ENCODE results near the gene FAM217B.
A peak's percentile ranks its signal among the peaks of the same experiment; 100 is the strongest.

Gene FAM217B

DNA sequence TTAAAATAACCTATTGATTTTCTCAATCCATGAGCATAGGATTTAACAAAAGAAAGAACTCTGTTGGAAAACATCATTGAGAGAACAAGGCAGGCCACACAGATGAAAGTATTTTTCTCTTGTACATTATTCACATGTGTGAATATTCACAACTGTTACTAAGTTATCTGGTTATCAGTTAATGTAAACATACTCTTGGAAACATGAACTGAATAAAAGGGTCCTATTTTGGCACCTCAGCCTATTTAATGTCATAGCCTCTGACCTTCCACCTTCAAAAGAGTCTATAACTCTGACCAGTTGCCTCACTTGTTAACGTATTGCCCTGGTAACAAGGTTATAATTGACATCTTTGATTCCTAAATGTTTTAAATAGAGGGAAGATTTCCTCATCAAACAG lies 14.8 kb upstream of the FAM217B start:
- no peak overlapping the region for H3K4me3 ChIP-seq (ENCODE audit: low read length in 2 of 2)
- H3K9me3 ChIP-seq (ENCODE audit: control insufficient read depth in 2 of 2, low read length in 2 of 2), result no peaks in the 10 kb centered on the region
- H3K27me3 ChIP-seq (ENCODE audit: control insufficient read depth in 2 of 2, insufficient read depth in 2 of 2, low read length in 2 of 2), result no peaks in the 10 kb centered on the region
- no peak overlapping the region for H3K9ac ChIP-seq (ENCODE audit: low read depth in 1 of 2, low read length in 2 of 2)
- H3K27ac ChIP-seq (ENCODE audit: low read depth in 2 of 2, low read length in 2 of 2), result no peak overlapping the region
- H3K4me1 ChIP-seq (ENCODE audit: control insufficient read depth in 2 of 2, insufficient read depth in 2 of 2, low read length in 2 of 2), result peaks cover 8 to 9% of the 10 kb centered on the region in 2 donors
- no peaks in the 10 kb centered on the region for H3K36me3 ChIP-seq (ENCODE audit: control insufficient read depth in 2 of 2, insufficient read depth in 2 of 2, low read length in 2 of 2)

DNA sequence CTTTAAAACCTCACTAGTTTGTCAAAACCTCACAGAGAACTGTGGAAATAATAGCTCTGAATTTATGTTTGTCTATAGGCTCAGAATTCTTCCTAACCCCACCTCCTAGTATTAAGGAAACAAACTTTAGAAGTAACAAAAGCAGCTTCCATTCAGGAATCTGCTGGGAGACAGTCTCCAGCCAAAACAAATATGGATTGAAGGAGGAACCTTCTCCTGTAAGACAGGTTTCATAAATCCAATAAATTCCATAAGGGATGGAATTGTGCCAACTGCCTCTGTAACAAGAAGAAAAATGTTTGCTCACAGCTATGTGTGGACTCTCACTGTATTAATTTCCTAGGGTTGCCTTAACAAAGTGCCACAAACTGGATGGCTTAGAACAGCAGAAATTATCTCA lies 14.3 kb upstream of the FAM217B start:
- peaks cover 8 to 9% of the 10 kb centered on the region in 2 donors for H3K4me1 ChIP-seq (ENCODE audit: control insufficient read depth in 2 of 2, insufficient read depth in 2 of 2, low read length in 2 of 2)

DNA sequence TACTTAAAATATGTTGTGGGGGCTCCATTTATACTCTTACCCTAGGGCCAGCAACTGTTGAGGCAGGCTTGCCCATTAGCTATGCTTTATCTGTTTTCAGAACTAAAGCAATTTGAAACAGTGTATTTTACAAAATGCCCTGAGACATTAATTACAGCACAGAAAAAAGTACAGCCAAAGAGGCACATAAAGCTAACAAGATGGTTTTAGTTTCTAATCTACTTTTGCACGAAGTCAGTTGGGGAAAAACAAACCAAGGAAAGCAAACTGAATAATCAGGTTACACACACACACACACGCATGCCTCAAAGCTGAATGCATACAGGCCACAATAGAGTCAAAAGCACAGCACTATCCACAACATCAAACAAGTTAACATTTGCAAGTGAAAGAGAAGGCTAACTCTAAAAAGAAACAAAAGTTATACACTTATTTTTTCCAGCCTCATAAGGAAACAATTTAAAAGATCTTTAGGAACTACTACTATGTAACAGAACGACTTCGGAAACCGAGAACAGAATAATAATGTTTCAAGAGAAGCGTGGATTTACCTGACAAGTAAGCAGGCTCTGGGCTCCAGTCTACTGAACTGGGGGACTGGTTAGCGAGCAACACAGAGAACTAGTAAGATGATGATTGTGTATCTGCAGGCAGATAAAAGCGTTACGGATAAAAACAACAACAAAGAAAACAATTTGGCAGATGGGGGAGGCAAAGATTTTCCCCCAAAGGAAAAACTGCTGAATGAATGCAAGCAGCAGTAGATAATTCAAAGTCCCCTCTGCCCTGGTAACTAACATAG lies 8.5 kb upstream of the FAM217B start:
- Histone ChIP-seq H3K4me3 (ENCODE audit: low read length in 2 of 2) (no peak overlapping the region), H3K27ac (ENCODE audit: low read depth in 2 of 2, low read length in 2 of 2) (no peak overlapping the region), H3K27me3 (ENCODE audit: control insufficient read depth in 2 of 2, insufficient read depth in 2 of 2, low read length in 2 of 2) (no peaks in the 10 kb centered on the region), H3K4me1 (ENCODE audit: control insufficient read depth in 2 of 2, insufficient read depth in 2 of 2, low read length in 2 of 2) (no peaks in the 10 kb centered on the region), H3K9me3 (ENCODE audit: control insufficient read depth in 2 of 2, low read length in 2 of 2) (no peaks in the 10 kb centered on the region), H3K9ac (ENCODE audit: low read depth in 1 of 2, low read length in 2 of 2) (no peak overlapping the region), H3K36me3 (ENCODE audit: control insufficient read depth in 2 of 2, insufficient read depth in 2 of 2, low read length in 2 of 2) (no peaks in the 10 kb centered on the region)

More for the DNA sequence above, 14.3 kb upstream of the FAM217B start:
- Histone ChIP-seq H3K4me3 (ENCODE audit: low read length in 2 of 2) (no peak overlapping the region), H3K36me3 (ENCODE audit: control insufficient read depth in 2 of 2, insufficient read depth in 2 of 2, low read length in 2 of 2) (no peaks in the 10 kb centered on the region), H3K9me3 (ENCODE audit: control insufficient read depth in 2 of 2, low read length in 2 of 2) (no peaks in the 10 kb centered on the region), H3K27ac (ENCODE audit: low read depth in 2 of 2, low read length in 2 of 2) (no peak overlapping the region), H3K27me3 (ENCODE audit: control insufficient read depth in 2 of 2, insufficient read depth in 2 of 2, low read length in 2 of 2) (no peaks in the 10 kb centered on the region), H3K9ac (ENCODE audit: low read depth in 1 of 2, low read length in 2 of 2) (no peak overlapping the region)

DNA sequence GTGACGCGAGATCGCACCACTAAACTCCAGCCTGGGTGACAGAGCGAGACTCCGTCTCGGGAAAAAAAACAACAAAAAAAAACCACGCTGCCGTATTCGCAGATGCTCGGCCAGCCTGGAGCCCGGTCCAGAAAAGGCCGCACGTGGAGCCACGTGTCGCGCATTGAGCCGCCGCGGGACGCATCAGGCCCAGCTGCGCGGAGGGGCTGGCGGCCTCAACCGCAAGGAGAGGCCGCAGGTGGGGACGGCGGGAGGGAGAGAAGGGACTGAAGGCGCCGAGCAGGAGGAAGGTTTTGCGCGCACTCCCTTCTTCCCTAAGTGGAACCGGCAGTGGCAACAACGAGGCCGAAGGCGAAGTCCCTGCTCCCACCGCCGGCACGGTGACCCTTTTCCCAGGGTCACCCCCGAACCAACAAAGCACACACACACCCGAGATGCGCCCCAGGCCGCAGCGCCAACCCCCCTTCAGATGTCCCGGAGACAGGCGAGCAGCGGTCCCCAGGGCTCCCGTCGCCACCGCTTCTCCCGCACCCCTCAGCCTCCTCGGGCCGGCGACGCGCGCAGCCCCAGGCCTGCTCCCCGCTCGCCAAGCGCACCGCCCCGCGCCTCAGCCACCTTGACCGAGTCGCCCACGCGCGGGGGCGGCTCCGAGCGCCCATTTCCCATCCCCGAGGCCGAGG lies 7.4 kb upstream of the FAM217B start:
- no peak overlapping the region for H3K4me3 ChIP-seq (ENCODE audit: low read length in 2 of 2)
- no peaks in the 10 kb centered on the region for H3K27me3 ChIP-seq (ENCODE audit: control insufficient read depth in 2 of 2, insufficient read depth in 2 of 2, low read length in 2 of 2)
- H3K9ac ChIP-seq (ENCODE audit: low read depth in 1 of 2, low read length in 2 of 2), result no peak overlapping the region
- no peaks in the 10 kb centered on the region for H3K9me3 ChIP-seq (ENCODE audit: control insufficient read depth in 2 of 2, low read length in 2 of 2)
- H3K36me3 ChIP-seq (ENCODE audit: control insufficient read depth in 2 of 2, insufficient read depth in 2 of 2, low read length in 2 of 2), result no peaks in the 10 kb centered on the region
- no peaks in the 10 kb centered on the region for H3K4me1 ChIP-seq (ENCODE audit: control insufficient read depth in 2 of 2, insufficient read depth in 2 of 2, low read length in 2 of 2)
- H3K27ac ChIP-seq (ENCODE audit: low read depth in 2 of 2, low read length in 2 of 2), result no peak overlapping the region

DNA sequence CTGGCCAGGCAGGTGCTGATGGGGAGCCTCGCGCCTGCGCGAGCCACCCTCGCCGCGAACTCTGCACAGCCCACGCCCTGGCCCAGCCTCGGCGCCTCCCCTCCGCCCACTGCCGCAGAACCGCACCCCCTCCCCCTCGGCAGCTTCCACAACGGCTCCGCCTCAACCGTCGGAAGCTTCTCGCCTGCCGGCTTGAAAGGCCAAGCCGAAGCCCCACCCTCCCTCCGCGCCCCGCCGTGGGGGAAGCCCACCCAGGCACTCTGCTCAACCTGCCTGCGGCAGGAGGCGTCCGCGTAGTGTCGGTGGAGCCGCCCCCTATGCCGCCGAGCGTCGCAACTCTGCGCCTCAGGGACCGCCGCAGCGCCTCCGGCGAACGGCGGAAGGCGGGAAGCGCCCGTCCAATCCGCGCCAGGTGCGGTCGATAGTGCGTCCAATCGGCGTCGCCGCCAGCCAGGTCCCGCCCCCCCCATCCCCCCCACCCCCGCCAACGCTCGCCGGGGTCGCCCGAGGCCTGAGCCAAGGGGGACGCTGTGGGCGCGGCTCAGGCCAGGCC lies 6.8 kb upstream of the FAM217B start, which contains the start of gene SYCP2:
SYCP2 (minus strand) TSS at position 342 of the 553 bp plus-strand sequence. CDS start 11,224 bp downstream, outside the sequence.
- Histone ChIP-seq H3K9ac (ENCODE audit: low read depth in 1 of 2, low read length in 2 of 2) (peak within 1 kb of the TSS; percentile 53 to 56), H3K27me3 (ENCODE audit: control insufficient read depth in 2 of 2, insufficient read depth in 2 of 2, low read length in 2 of 2) (no peaks in the 10 kb centered on the region), H3K4me1 (ENCODE audit: control insufficient read depth in 2 of 2, insufficient read depth in 2 of 2, low read length in 2 of 2) (peaks cover 2 to 4% of the 10 kb centered on the region in 2 donors), H3K9me3 (ENCODE audit: control insufficient read depth in 2 of 2, low read length in 2 of 2) (no peaks in the 10 kb centered on the region), H3K27ac (ENCODE audit: low read depth in 2 of 2, low read length in 2 of 2) (peak within 1 kb of the TSS in 1 of 2 donors; percentile 32), H3K36me3 (ENCODE audit: control insufficient read depth in 2 of 2, insufficient read depth in 2 of 2, low read length in 2 of 2) (no peaks in the 10 kb centered on the region), H3K4me3 (ENCODE audit: low read length in 2 of 2) (peak within 1 kb of the TSS; percentile 50 to 67)

DNA sequence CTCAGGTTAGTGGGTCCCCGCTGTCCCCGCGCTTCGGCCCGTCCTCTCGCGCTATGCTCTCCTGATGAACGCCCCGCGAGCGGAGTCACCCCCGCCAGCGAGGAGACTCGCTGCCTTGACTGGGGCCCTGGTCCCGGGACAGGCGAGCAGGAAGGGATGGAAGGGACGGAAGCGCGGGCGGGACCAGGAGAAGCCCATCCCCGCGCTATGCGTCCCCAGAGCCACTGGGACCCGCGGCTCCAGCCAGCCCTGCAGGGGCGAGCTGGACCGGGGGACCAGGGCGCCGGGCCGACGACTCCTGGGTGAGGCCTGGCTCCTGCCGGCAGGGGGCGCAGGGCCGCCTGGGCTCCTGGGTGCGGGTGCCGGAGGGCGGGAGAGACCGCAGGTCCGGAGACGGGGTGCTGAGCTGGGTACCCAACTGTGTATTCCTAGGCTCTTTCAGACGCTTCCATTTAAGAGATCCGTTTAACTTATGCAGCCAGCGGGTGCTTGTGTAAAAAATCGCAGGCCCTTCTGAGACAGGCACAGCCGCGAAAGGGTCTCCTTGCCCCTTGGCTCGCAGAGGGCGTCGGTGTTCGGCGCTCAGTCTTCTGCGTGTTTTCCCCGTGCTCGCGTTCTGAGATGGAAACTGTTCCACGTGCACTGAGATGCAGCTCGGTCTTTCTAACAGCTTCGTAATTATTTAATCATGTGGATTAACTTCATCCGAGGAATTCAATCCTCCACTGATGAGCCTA lies 6.2 kb upstream of the FAM217B start:
- no peaks in the 10 kb centered on the region for H3K27me3 ChIP-seq (ENCODE audit: control insufficient read depth in 2 of 2, insufficient read depth in 2 of 2, low read length in 2 of 2)
- H3K4me3 ChIP-seq (ENCODE audit: low read length in 2 of 2), result peak overlapping the region; percentile 50 to 67
- peaks cover 8 to 9% of the 10 kb centered on the region in 2 donors for H3K4me1 ChIP-seq (ENCODE audit: control insufficient read depth in 2 of 2, insufficient read depth in 2 of 2, low read length in 2 of 2)
- peak overlapping the region in 1 of 2 donors; percentile 32 for H3K27ac ChIP-seq (ENCODE audit: low read depth in 2 of 2, low read length in 2 of 2)
- no peaks in the 10 kb centered on the region for H3K36me3 ChIP-seq (ENCODE audit: control insufficient read depth in 2 of 2, insufficient read depth in 2 of 2, low read length in 2 of 2)
- no peaks in the 10 kb centered on the region for H3K9me3 ChIP-seq (ENCODE audit: control insufficient read depth in 2 of 2, low read length in 2 of 2)
- H3K9ac ChIP-seq (ENCODE audit: low read depth in 1 of 2, low read length in 2 of 2), result peak overlapping the region; percentile 53 to 56

DNA sequence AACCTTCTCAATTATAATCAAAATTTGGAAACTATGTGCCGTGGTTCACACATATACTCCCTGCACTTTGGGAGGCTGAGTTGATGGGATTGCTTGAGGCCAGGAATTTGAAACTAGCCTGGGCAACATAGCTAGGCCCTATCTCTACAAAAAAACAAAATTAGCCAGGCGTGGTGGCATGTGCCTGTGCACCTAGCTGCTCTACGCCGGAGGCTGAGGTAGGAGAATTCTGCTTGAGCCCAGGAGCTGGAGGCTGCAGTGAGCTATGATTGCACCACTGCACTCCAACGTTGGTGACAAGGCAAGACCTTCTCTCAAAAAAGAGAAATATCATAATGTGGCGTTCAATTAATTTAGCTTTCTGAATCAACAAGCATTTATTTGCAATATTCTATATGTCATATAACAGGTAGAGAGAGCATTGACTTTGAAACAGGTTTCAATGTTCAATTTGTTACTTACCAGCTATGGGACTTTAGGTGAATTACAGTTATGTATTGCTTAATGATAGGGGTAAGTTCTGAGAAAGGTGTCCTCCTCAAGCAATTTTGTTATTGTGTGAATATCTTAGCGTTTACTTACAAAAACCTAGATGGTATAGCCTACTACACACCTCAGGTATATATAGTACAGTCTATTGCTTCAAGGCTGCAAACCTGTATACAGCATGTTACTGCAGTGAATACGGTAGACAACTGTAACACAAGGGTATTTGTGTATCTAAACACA lies 4.6 kb upstream of the FAM217B start:
- H3K27me3 ChIP-seq (ENCODE audit: control insufficient read depth in 2 of 2, insufficient read depth in 2 of 2, low read length in 2 of 2), result no peaks in the 10 kb centered on the region
- peaks cover 12 to 14% of the 10 kb centered on the region in 2 donors for H3K4me1 ChIP-seq (ENCODE audit: control insufficient read depth in 2 of 2, insufficient read depth in 2 of 2, low read length in 2 of 2)
- no peak overlapping the region for H3K9ac ChIP-seq (ENCODE audit: low read depth in 1 of 2, low read length in 2 of 2)
- H3K27ac ChIP-seq (ENCODE audit: low read depth in 2 of 2, low read length in 2 of 2), result no peak overlapping the region
- no peaks in the 10 kb centered on the region for H3K36me3 ChIP-seq (ENCODE audit: control insufficient read depth in 2 of 2, insufficient read depth in 2 of 2, low read length in 2 of 2)
- H3K9me3 ChIP-seq (ENCODE audit: control insufficient read depth in 2 of 2, low read length in 2 of 2), result no peaks in the 10 kb centered on the region
- H3K4me3 ChIP-seq (ENCODE audit: low read length in 2 of 2), result no peak overlapping the region

DNA sequence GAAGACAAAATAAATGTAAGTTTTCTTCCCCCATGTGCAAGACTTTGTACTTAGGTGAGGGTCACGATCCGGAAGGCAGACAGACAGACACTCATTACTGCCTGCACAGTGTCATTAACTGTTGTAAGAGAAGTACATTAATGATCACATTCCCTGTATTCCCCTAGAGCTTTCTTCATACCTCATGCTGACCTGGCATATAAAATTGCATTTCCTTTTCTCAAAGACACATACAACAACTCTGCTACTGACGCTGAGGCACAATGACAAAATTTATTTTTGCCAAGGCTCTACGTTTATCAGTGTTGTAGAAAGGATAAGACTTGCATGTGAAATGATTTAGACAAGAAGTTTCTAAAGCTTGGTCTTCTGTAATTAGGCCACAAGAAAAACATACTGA lies 3.8 kb upstream of the FAM217B start:
- Histone ChIP-seq H3K9me3 (ENCODE audit: control insufficient read depth in 2 of 2, low read length in 2 of 2) (no peaks in the 10 kb centered on the region), H3K4me1 (ENCODE audit: control insufficient read depth in 2 of 2, insufficient read depth in 2 of 2, low read length in 2 of 2) (peaks cover 14 to 21% of the 10 kb centered on the region in 2 donors), H3K27me3 (ENCODE audit: control insufficient read depth in 2 of 2, insufficient read depth in 2 of 2, low read length in 2 of 2) (no peaks in the 10 kb centered on the region), H3K4me3 (ENCODE audit: low read length in 2 of 2) (no peak overlapping the region), H3K9ac (ENCODE audit: low read depth in 1 of 2, low read length in 2 of 2) (no peak overlapping the region), H3K36me3 (ENCODE audit: control insufficient read depth in 2 of 2, insufficient read depth in 2 of 2, low read length in 2 of 2) (no peaks in the 10 kb centered on the region), H3K27ac (ENCODE audit: low read depth in 2 of 2, low read length in 2 of 2) (no peak overlapping the region)

DNA sequence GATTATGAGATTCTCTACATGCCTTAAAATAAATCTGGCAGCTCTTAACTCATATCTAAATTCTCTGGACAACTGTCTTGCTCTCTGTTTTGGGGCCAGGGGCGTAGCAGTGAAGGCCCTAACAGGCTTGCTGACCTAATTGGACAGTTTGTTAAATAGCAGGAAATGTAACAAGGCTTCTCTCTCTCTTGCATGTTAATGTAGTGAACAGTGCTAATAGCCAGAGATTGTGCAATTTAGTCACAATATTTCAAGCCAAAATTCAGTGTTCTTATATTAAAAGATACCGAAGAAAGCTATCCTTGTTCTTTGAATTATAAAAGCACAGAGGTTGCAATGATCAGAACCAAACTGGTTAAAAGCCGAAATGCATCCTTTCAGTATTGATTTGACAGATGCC lies 3.0 kb upstream of the FAM217B start:
- Histone ChIP-seq H3K4me1 (ENCODE audit: control insufficient read depth in 2 of 2, insufficient read depth in 2 of 2, low read length in 2 of 2) (peaks cover 17 to 25% of the 10 kb centered on the region in 2 donors), H3K36me3 (ENCODE audit: control insufficient read depth in 2 of 2, insufficient read depth in 2 of 2, low read length in 2 of 2) (no peaks in the 10 kb centered on the region), H3K9me3 (ENCODE audit: control insufficient read depth in 2 of 2, low read length in 2 of 2) (no peaks in the 10 kb centered on the region), H3K4me3 (ENCODE audit: low read length in 2 of 2) (no peak overlapping the region), H3K9ac (ENCODE audit: low read depth in 1 of 2, low read length in 2 of 2) (no peak overlapping the region), H3K27ac (ENCODE audit: low read depth in 2 of 2, low read length in 2 of 2) (no peak overlapping the region), H3K27me3 (ENCODE audit: control insufficient read depth in 2 of 2, insufficient read depth in 2 of 2, low read length in 2 of 2) (no peaks in the 10 kb centered on the region)
